Activated gamma-delta T cell treated with Interleukin-2 at 50 U/mL for 16 hours (primary cell): Measurements from ENCODE around the gene FBXO47.
"Not testable (repeated sequence)": the region's sequence is repeated elsewhere in the genome, so short reads cannot be mapped to it uniquely, and the experiment has no call there.

Experiments
- DNase-seq: peaks from one replicate; pipeline ENCODE4 v3.0.0-alpha.2; 2020

The FBXO47 gene

DNA sequence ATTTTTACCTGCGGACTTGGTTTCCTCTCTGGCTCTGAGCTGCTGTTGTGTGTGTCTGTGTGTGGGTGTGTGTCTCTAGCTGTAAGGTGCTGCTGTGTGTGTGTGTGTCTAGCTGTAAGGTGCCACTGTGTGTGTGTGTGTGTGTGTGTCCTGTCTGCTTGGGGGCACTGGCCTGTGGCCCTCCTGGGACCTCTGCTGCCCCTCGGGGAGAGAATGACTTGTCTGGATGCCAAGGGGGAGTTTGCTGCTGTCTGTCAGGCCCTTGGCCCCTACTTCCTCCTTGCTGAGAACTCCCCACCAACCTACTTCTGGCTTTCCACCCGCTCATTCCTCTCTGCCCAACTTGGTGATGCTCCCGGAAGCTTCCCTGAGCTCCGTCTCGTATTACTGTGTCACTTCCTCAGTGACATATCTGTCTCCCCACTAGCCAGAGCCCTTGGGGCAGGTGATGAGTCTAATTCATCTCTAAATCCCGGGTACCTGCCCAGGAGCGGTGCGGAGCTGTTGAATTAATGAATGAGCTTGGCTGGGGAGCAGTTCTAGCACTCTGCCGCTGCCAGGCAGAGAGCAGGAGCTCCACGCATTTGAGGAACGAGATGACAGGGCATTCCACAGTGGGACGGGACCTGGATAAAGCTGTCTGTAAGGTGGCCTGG is 45.3 kb downstream of the FBXO47 start:
- DNase-seq: no peak

DNA sequence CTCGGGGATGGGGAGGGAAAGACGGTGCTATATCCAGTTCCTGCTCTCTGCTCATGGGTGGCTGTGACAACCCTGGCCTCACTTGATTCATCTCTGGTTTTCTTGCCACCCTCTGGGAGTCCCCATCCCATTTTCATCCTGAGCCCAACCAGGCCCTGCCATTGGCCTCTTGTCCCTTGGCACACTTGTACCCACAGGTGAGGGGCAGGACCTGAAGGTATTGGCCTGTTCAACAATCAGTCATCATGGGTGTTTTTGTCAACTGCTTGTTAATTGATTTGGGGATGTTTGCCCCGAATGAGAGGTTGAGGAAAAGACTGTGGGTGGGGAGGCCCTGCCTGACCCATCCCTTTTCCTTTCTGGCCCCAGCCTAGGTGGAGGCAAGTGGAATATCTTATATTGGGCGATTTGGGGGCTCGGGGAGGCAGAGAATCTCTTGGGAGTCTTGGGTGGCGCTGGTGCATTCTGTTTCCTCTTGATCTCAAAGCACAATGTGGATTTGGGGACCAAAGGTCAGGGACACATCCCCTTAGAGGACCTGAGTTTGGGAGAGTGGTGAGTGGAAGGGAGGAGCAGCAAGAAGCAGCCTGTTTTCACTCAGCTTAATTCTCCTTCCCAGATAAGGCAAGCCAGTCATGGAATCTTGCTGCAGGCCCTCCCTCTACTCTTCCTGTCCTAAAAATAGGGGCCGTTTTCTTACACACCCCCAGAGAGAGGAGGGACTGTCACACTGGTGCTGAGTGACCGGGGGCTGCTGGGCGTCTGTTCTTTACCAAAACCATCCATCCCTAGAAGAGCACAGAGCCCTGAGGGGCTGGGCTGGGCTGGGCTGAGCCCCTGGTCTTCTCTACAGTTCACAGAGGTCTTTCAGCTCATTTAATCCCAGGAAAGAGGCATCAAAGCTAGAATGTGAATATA is 46.6 kb downstream of the FBXO47 start:
- DNase-seq: no peak

DNA sequence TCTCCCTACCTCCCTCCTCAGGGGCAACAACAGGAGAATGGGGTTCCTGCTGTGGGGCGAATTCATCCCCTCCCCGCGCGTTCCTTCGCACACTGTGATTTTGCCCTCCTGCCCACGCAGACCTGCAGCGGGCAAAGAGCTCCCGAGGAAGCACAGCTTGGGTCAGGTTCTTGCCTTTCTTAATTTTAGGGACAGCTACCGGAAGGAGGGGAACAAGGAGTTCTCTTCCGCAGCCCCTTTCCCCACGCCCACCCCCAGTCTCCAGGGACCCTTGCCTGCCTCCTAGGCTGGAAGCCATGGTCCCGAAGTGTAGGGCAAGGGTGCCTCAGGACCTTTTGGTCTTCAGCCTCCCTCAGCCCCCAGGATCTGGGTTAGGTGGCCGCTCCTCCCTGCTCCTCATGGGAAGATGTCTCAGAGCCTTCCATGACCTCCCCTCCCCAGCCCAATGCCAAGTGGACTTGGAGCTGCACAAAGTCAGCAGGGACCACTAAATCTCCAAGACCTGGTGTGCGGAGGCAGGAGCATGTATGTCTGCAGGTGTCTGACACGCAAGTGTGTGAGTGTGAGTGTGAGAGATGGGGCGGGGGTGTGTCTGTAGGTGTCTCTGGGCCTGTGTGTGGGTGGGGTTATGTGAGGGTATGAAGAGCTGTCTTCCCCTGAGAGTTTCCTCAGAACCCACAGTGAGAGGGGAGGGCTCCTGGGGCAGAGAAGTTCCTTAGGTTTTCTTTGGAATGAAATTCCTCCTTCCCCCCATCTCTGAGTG is 47.7 kb downstream of the FBXO47 start:
- no peak for DNase-seq

DNA sequence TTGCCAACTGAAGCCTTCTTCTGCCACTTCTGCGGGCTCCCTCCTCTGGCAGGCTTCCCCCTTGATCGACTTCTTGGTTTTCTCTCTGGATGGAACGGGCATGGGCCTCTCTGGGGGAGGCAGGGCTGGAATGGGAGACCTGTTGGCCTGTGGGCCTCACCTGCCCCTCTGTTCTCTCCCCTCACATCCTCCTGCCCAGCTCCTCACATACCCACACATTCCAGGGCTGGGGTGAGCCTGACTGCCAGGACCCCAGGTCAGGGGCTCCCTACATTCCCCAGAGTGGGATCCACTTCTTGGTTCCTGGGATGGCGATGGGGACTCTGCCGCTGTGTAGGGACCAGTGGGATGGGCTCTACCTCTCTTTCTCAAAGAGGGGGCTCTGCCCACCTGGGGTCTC is 48.3 kb downstream of the FBXO47 start:
- no peak for DNase-seq

DNA sequence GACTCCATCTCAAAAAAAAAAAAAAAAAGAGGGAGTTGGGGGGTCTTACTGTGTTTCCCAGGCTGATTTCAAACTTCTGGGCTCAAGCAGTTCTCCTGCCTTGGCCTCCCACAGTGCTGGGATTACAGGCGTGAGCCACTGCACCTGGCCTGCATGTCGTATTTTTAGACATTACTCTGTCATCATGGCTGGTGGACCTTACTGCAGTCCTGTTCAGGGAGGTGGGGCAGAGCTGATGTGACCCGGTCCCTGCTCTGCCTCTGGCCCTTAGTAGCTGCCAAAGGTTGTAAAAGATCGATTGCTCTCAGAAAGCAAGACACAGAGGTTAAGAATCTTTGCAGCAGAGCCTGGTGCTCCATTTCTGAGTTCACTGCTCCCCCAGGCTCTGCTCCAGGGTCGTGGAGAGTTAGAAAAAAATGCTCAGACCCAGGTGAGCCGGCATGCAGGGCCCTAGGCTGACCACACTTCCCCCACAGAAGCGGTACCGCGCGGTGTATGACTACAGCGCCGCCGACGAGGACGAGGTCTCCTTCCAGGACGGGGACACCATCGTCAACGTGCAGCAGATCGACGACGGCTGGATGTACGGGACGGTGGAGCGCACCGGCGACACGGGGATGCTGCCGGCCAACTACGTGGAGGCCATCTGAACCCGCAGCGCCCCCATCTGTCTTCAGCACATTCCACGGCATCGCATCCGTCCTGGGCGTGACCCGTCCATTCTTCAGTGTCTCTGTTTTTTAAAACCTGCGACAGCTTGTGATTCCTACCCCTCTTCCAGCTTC is 48.9 kb downstream of the FBXO47 start:
- no peak for DNase-seq

DNA sequence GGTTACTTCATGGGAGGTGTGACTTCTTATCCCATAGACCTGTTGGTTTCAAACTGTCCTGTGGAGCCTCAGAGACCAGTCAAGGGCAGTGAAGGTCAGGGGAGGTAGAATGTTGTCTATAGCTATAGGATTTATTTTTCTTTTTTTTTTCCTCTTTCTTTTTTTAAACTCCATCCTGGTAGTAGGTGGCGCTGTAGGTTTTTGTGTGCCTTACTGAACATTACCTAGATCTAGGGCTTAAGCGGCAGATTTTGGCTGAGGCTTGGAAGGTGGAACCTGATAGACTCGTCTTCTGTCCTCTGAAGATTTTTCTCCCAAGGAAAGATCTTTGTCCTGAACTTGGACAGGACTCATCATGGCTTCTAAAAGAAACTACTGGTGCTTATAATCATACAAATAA is 49.9 kb downstream of the FBXO47 start:
- DNase-seq: no peak

DNA sequence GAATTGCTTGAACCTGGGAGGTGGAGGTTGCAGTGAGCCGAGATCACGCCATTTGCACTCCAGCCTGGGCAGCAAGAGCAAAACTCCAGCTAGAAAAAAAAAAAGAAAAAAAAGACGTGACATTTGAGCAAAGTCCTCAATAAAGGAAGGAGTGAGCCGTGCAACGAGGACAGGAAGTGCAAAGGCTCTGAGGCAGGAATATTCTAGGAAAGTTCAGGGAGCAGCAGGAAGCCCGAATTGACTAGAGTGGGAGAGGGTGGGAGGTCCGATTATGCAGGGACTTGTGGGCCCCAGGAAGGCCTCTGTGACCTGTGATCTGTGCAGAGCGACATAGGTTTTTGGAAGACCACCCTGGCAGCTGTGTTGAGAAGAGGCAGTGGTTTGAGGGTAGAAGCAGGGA is 50.4 kb downstream of the FBXO47 start:
- DNase-seq: no peak

DNA sequence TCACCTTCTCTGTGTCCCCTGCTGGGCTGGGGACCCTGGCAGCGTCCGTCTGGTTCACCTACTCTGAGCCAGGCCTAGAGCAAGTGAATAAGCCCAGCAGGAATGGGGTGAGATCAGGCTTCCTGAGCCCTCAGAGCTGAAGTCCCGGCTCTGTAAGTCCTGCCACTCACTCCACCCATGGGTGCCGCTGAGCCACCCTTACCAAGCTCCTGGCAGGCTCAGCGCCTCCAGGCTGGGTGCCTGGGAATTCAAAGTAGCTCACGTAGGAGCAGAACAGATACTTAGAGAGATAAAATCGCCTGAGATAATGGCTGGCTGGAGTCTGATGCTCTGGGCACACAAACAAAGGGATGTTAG is 51.6 kb downstream of the FBXO47 start:
- no peak for DNase-seq

DNA sequence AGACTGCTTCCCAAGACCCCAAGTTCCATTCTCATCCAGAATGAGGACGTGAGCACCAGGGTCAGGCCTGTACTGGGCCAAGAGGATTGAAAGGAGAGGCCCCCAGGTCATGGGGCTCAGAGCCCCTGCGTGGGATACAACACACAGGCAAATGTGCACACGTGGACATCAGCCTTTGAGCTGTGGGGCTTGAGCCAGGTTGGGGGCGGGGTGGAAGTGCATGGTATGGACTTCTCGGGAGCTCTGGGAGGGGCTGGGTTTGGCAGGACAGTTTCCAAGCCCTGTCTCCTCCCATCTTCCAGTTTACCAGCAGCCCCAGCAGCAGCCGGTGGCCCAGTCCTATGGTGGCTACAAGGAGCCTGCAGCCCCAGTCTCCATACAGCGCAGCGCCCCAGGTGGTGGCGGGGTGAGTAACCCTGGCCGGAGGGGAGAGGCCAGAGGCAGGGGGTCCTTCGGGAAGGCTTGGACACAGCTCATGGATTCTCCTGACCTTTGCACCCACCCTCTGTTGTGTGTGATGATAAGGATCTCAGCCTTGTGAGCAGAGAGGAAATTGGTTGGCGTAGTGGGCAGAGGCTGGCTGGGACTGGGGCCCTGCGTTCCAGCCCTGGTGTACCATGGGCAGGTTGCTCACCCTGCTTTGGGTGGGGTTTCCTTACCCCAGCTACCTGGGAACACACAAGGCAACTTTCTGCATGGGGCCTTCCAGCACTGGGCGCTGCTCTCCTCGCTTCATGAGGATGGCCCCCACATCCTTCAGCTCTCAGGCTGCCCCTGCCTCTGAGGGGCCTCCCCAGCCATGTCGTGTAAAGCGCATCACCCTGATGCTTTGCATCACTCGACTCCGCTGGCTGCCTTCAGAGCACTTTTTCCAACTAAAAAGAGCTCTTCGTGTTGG is 52.2 kb downstream of the FBXO47 start:
- no peak for DNase-seq

DNA sequence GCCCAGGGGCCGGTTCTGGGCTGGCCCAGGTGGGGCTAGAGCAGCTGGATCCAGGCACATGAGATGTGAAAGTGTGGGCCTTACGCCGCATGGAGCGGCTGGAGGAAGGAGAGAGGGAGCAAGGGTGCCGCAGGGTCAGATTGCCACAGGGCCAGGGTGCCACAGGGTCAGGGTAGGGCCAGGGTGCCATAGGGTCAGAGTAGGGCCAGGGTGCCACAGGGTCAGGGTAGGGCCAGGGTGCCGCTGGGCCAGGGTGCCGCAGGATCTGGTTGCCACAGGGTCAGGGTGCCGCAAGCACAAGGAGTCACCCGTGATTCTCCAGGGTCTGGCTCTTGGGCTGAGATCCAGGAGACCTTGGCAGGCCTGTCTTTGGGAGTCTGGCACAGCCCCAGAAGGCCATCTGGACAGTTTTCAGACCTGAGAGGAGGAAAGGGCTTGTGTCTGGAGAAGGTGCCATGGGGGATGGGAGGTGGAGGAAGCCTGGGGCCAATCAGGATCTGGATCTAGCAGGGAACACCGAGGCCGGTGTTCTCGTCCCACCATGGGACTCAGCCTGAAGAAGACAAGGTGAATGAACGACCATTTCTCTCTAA is 54.9 kb downstream of the FBXO47 start:
- no peak for DNase-seq

DNA sequence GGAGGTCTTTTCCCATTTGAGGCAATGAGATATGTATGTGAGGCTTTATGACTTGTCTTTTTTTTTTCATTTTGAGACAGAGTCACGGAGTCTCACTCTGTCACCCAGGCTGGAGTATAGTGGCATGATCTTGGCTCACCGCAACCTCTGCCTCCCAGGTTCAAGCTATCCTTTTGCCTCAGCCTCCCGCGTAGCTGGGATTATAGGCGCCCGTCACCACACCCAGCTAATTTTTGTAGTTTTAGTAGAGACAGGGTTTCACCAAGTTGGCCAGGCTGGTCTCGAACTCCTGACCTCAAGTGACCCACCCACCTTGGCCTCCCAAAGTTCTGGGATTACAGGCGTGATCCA is 55.5 kb downstream of the FBXO47 start:
- DNase-seq: not testable (repeated sequence)

DNA sequence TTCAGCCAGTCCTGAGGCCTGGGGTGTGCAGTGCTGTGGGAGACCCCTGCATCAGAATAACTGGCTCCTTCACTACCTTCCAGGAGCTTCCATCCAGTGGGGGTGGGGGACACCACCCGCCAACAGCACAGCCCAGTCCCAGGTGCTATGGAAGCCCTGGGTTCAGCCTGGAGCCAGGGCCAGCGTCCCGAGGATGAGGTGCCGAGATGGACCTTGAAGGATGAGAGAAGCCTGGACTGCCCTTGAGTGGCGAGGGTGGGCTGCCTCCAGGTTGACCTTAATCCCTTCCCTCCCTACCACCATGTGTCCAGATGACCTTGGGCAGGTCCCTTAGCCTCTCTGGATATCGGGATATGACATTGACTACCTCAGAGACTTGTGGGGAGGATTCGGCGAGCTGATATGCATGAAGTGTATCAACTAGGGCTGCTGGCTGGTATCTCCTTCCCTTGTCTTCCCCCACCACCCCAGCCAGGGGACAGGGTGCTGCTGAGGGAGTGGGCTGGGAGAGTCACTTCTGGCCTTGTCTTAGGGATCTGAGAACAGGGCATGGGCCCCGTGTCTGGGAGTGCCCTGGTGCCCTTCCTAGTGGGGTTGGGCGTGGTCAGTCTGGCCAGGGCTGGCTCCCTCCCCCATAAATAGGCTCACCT is 56.0 kb downstream of the FBXO47 start:
- DNase-seq: no peak

DNA sequence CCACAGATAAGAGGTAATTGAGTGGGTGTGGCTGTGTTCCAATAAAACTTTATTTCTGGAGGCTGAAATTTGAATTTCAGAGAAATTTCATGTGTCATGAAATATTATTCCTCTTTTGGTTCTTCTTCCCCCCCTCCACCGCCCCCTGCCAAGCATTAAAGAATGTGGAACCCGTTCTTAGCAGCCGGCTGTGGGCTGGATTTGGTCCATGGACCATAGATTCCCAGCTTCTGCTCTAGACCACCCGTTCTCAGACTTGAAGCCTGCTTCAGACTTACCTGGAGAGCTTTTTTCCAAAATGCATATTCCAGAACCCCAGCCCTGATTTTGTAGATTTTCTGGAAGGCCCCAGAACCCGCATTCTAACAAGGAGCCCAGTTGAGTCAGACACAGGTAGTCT is 56.9 kb downstream of the FBXO47 start:
- DNase-seq: no peak

DNA sequence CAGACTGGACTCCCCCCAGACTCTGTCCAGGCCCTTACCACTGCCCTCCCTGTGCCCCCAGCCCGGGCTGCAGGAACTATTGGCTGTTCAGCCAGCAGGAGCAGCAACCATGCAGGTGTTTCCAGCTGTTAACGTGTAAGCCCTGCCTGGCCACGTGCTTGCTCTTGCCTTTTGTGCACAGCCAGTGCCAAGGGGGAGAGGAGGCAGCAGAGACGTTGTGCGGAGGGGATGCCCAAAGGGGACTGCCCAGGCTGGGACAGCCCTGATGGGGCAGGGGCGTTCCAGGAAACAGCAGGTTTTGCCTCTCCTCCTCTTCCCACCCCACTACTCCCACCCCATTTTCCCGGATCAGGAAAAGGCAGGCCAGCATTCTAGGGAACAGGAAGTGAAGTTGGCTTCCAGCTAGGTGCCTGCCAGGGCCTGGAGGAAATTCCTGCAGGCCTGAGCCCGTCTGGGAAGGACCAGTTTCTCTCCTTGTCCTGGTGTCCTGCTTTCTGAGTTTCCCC is 58.5 kb downstream of the FBXO47 start:
- DNase-seq: no peak

DNA sequence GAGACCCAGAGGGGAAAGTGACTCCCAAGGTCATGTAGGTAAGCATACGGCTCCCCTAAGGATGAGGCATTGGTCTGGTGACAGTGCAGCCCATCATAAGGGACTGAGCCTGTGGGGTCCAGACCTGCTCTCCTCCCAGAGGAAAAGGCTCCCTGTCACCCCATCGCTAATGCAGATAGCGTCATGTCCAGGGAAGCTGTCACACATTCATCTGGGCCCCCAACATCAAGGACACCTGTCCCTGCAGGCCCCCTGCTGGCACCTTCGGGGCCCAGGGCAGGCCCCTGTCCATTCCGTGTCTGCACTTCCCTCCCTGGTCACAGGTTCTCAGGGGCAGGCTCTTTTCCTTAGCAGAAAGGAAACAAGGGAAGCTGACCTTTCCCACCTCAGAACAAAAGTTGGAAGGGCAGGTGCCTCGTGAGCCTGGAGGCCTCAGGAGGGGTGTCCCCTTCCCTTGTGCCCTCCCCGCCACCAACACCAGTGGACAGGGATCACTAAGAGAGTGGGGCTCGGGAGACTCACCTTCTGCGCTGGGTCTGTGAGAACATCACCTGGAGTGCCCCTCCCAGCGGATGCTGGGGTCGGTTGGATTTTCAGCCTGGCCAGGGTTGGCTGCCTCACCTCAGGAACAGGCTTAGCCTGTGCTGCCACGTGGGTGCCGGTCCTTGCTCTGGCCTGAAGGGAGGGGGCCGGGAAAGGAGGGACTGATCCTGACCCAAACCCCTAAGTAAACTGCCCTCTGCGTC is 59.1 kb downstream of the FBXO47 start:
- DNase-seq: no peak

DNA sequence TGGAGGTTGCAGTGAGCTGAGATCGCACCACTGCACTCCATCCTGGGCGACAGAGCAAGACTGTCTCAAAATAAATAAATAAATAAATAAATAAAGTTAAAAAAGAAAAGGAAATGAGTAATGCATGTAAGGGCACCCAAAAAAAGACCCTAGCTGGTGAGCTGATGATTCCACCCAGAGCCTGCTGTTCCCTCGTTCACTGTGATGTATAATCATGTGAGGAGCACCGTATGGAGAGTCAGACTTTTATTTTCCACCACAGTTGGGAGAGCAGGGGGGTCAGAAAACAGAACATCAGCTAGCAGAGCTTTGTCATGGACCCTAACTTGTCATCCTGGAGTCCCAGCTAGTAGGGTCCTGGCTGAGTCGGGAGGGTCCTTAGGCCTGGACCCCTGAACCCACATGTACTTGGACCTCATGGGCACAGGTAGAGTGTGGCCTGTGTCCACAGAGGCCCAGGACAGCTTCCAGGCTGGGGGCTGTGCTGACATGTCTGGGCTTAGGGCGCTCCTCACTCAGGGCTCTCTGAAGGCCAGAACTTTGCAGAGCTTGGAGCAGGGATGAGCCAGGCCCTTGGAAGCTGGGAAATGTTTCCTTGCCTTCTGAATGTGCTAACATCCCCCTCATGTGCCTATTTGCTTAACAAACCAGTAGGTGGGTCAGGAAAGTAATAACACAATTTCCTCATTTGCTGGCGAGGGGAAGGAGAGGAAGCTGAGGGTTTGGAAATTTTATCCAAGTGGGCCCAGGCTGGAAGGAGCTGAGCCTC is 60.6 kb downstream of the FBXO47 start:
- no peak for DNase-seq

DNA sequence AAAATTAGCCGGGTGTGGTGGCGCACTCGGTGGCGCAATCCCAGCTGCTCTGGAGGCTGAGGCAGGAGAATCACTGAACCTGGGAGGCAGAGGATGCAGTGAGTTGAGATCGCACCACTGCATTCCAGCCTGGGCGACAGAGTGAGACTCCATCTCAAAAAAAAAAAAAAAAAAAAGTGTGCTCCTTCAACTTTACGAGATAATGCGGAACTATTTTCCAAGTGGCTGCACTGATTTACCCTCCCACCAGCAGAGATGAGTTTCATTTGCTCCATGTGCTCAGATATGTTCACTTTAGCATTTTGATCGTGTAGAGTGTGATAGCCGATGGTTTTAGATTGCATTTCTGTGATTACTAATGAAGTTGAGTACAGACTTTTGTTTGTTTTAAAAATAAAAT is 61.8 kb downstream of the FBXO47 start:
- DNase-seq: no peak

DNA sequence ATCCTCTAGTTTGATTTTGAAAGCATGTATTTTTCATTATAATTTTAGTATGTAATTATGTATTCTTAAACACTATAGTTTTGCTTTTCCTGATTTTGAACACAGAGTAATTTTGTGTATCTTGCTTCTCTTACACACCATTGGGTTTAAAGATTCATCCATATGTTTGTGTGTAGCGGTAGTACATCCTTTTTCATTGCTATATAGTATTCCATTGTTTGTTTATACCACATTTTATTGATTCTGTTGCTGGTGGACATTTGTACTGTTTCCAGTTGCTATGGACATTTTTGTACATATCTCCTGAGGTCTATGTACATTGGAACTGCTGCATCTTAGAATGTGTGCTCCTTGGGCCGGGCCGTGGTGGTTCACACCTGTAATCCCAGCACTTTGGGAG is 62.3 kb downstream of the FBXO47 start:
- no peak for DNase-seq

DNA sequence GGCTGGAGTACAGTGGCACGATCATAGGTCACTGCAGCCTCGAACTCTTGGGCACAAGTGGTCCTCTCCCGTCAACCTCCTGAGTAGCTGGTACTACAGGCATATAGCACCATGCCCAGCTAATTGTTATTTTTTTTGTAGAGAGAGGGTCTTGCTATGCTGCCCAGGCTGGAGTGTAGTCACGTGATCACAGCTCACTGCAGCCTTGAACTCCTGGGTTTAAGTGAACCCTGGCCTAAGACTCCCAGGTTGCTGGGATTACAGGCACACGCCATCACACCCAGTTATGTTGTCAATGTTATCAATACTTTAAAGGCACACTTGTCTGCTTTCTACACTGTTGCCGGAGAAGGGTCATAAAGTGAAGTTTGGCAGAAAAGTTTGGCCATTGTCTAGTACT is 63.8 kb downstream of the FBXO47 start:
- no peak for DNase-seq
